ENCODE results near the gene FBLN2. TPM values are rescaled to one million over a fixed set of nuclear protein-coding genes. Genes with fewer than 3 reads are reported as not detected.

FBLN2 gene
- total RNA-seq, 2 experiments from 2014 or later, result not detected

- no peak for DNase-seq
- CTCF ChIA-PET, result interaction anchor here (1.4 kb wide), 1 partner anchor 29 kb away, joined by 3 read pairs; no protein-coding TSS in a partner anchor
- H3K9me3 Mint-ChIP-seq, result no peaks in the 10 kb centered on the region
- H3K27ac Mint-ChIP-seq, result no peak overlapping the region
- no peaks in the 10 kb centered on the region for H3K4me1 Mint-ChIP-seq (ENCODE audit: low read depth)
- POLR2A ChIA-PET, result no interaction called here
- no peaks in the 10 kb centered on the region for H3K36me3 Mint-ChIP-seq
- no peak overlapping the region for H3K4me3 Mint-ChIP-seq
- intact Hi-C loops (cut with micrococcal nuclease), result no loop called here
- no peaks in the 10 kb centered on the region for H3K27me3 Mint-ChIP-seq
Observed at GRCh38 chr3:13686367-13687160, 137.6 kb downstream of the FBLN2 start.

- H3K4me3 Mint-ChIP-seq, result no peak overlapping the region
- ChIA-PET CTCF (interaction anchor here (1.4 kb wide), 1 partner anchor 30 kb away, joined by 3 read pairs; no protein-coding TSS in a partner anchor), POLR2A (no interaction called here)
- H3K4me1 Mint-ChIP-seq (ENCODE audit: low read depth), result no peaks in the 10 kb centered on the region
- H3K9me3 Mint-ChIP-seq, result peaks cover 2% of the 10 kb centered on the region
- intact Hi-C loops (cut with micrococcal nuclease), result no loop called here
- no peak overlapping the region for H3K27ac Mint-ChIP-seq
- peaks cover 2% of the 10 kb centered on the region for H3K27me3 Mint-ChIP-seq
- no peak for DNase-seq
- no peaks in the 10 kb centered on the region for H3K36me3 Mint-ChIP-seq
Observed at GRCh38 chr3:13687517-13687943, 138.6 kb downstream of the FBLN2 start.

Other genes starting within 250 kb of the FBLN2 start
- 100 to 1,000 TPM; 140 to 144 TPM for gene NUP210, start 128.8 kb upstream of the FBLN2 start, total RNA-seq
- gene HDAC11, start 68.8 kb upstream of the FBLN2 start, total RNA-seq, result 1 to 10 TPM; 3.3 to 4.3 TPM